Fibroblast of peridontal ligament (primary cell): ENCODE data around the gene YOD1.

ENCODE experiments used
- DNase-seq: peaks from one replicate; pipeline ENCODE4 v3.0.0-alpha.2; 2010; ENCODE audit errors: extremely low read depth

YOD1 gene

DNA sequence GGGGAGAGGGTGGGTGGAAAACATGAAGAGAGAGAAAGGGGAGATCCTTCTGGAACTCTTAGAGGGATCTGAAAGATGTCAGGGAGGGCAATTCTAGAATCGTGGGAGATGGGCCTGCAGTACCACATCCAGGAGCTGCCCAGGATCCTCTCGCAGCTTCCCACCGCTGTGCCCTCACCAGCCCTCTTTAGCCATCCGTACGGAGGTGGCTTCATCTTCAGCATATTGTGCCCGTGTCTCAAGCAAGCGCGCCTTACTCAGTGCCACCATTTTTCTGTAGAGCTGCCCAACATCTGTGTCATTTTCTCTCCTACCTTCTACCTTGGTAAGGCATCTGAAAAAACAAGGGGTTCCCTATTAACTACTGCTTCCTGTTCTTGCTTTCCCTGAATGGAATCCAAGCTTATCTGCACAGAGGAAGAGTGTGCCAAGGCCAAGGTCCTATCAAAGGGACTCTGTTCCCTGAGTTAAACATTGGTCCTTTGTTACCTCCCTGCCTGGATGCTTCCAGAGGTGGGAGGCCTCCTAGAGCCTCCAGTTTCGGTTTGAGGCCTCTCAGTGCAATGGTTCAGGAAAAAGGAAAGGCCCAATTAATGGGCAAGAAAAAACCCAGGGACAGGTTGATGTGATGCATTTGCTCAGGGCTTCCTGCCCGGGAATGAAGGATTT lies 41.7 kb downstream of the YOD1 start:
- DNase-seq, result no peak

DNA sequence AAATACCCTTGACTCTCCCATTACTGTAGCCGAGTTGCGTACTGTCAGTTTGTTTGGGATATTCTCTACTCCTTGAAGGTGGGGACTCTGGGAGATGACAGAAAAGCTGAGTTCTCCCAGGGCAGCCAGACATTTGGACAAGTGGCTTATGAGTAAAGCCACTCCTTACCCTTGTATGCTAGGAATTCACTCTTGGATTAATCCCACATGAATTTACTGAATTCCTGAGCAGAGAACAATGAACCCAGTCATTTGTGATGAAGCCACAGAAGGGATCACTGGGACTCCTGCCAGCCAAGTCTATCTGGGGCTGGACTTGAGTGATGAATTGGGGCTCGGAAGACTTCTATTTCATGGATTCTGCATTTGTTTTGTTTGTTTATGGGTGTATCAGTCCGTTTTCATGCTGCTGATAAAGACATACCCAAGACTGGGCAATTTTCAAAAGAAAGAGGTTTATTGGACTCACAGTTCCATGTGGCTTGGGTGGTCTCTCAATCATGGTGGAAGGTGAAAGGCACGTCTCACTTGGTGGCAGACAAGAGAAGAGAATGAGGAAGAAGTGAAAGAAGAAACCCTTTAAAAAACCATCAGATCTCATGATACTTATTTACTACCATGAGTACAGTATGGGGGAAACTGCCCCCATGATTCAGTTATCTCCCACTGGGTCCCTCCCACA lies 43.5 kb downstream of the YOD1 start:
- peak; percentile 63 for DNase-seq

DNA sequence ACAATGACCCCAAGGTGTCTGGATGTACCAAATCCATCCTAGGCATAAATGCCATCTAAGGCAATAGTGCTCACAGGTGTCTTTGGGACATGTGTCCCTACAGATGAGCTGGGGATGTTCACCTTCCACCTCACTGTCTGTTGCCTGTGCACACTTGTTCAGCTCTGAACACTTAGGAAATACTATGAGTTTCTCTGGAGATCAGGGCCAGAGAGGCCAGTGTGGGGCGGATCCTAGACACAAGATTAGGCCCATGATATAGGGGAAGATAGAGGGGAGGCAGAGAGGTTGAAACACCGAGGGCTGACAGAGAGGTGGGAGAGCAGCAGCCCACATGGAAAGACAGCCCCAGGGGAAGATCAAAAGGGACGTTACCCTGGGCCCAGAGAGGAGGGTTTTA lies 44.1 kb downstream of the YOD1 start:
- no peak for DNase-seq

DNA sequence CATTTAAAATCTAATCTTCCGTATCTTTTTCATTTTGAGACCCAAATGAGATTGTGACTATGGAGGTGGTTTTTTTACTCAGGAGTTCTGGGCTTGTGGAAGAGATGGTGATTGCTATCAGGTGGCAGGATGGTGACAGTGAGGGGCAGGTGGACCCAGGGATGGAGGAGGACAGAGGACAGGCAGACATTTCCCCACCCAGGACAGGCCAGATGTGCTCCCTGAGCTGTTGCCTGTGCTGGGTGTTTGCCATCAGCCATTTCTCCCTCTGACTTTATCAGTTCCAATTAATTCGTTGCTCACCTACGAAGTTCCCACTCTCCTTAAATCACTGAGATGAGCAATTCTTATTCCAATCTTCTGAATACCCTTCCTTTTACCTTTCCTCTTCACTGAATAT lies 44.9 kb downstream of the YOD1 start:
- DNase-seq, result no peak

DNA sequence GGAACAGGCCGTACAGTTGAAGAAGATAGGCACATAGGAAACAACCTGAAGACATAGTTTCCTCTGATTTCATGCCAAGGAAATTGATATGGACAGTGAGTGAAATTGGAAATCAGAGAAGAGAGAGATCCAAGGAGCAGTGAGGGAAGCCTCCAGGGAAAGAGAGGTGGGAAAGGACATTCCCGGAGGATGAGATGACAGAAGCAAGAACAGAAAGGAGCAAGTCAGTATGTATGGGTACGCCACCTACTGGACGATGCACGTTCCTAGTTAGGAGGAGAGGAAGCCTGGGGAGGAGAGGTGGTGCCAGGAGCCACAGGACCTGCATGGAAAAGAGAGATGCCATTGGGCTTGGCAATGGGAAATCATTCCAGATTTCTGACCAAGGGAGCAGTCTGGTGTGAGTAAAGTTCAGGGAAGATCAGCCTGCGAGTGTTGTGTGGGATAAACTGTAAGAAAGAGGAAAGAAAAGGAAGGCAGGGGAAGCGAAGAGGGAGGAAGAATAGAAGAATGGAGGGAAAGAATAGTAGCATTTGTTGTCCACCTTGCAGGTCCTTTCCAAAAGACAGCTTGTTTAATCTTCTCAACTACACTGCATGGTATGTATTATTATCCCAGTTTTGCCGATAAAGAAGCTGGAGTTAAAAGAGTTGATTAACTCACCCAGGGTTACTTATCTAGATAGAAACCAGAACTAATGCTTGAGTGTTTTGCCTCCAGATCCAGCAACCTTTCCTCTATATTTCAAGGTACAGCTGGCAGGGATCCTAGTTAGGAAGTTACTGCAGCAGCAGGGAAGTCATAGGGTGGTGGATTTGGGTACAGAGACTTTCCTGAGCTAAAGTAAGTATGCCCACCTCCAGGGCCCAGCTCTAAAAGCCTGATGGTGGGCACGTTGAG lies 45.8 kb downstream of the YOD1 start:
- peak; percentile 45 for DNase-seq

DNA sequence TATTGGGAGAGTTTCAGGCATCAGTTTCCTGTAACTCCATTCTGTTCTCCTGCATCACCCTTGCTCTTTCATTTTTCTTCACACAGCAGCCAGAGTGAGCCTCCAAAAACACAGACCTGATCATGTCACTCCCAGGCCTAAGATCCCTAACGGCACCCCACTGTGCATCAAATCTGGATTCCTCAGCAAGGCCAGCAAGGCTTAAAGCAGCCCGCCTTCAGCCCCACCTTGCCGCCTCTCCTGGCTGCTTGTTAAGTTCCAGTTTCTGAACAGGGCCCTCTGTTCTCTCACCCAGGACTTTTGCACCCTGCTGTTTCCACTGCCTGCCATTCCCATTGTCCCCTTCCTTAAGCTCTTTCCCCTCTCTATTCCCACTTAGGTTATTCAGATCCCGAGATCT lies 47.8 kb downstream of the YOD1 start:
- DNase-seq, result no peak

DNA sequence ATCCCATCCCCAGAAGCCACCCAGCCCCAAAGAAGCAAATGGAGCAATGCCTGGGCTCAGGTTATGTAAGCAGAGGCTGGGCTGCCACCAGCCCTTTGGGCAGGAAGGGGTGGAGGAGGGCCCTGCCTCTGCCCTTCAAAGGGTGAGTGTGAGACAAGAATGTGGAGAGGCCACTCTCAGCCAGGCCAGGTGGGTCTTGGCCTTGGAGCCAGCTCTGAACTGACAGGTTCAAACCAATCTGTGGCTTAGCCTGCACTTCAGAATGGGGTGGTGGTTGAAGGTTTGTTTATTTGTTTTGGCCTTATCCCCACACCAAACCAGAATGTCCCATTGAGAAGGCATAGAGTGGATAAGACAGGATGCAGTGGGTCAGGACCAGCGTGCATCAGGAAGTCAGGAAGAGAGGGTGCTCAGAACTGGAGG lies 48.3 kb downstream of the YOD1 start:
- DNase-seq, result no peak

DNA sequence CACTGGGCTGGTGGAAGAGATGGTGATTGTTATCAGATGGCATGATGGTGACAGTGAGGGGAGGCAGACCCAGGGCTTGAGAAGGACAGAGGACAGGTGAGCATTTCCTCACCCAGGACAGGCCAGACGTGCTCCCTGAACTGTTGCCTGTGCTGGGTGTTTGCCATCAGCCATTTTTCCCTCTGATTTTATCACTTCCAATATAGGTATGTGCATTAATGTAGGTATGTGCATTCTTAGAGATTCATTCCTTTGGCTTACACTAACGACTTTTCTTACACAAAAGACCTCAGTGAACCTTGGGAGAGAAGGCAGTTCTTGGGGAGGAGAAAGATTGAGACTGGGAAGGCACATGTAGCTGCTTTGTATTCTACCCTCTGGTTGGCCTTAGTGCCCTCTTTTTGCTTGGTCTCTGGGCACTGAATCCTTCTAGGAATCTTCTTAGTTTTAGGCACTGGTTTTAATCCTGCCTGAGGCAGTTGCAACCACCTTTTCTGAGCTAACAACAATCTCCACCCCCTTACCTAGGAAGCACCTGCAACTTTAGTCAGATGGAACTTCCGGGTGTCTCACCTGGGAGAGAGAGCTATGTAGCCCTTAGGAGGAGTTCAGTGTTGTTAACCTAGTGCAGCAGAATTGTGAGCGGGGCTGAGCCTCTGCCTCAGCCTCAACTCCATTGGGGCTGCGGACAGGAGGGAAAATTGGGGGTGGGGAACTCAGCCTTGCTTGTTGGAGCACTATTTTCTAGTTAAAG lies 49.3 kb downstream of the YOD1 start:
- DNase-seq, result no peak

DNA sequence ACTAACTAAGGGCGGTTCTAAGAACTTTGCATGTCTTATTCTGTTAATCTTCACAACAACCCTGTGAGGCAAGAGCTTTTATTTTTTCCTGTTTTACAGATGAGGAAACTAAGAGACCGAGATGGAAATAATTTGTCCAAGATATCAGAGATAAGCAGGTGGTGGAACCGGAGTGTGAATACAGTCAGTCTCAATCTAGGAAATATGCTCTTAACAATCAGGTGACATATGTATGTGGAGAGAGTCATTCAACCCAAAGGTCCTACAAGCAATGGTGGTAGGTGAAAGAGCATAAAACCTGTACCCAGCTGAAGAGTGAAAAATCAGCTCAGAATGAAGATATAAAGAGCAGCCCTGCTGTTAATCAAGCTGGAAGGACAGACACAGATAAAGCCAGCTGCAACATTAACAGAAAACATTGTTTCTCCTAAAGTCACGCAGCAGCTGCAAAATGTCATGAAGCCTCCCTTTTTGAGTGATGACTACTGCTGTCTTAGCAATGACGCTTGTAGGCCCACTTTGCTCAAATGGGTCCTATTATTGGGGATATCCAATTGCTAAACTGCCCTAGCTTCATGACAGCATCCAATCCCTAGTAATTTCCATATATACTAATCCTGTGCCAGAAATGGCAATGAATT lies 50.2 kb downstream of the YOD1 start:
- DNase-seq, result no peak

DNA sequence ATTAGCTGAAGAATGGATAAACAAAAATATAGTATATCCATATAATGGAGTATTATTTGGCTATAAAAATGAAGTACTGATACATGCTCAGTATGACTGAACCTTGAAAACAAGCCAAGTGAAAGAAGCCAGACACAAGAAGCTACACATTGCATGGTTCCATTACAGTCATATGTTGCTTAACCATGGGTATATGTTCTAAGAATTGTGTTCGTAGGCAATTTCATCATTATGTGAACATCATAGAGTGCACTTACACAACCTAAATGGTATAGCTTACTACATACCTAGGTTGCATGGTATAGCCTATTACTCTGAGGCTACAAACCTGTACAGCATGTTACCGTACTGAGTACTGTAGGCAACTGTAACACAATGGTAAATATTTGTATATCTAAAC lies 52.2 kb downstream of the YOD1 start:
- no peak for DNase-seq
